SW480 (cell line): ENCODE measurements around the gene OSBPL2.

Experiments used
- DNase-seq: peaks from one replicate; pipeline ENCODE4 v3.0.0-alpha.2; 2016; ENCODE audit warnings: low spot score

Gene OSBPL2

GRCh38 chr20:62206388-62206775 lies 31.9 kb upstream of the OSBPL2 start:
- no peak for DNase-seq

GRCh38 chr20:62208061-62208794 lies 30.1 kb upstream of the OSBPL2 start:
- DNase-seq = no peak

- DNase-seq = no peak
Observed at GRCh38 chr20:62208795-62209755, 29.2 kb upstream of the OSBPL2 start.

- no peak for DNase-seq
Observed at GRCh38 chr20:62209850-62210495, 28.3 kb upstream of the OSBPL2 start.

GRCh38 chr20:62210496-62210855 lies 27.8 kb upstream of the OSBPL2 start:
- no peak for DNase-seq

GRCh38 chr20:62211216-62211615 lies 27.1 kb upstream of the OSBPL2 start:
- DNase-seq = no peak

GRCh38 chr20:62211769-62212288 lies 26.5 kb upstream of the OSBPL2 start:
- no peak for DNase-seq

- DNase-seq = no peak
Observed at GRCh38 chr20:62212299-62212698, 26.0 kb upstream of the OSBPL2 start.

GRCh38 chr20:62214067-62214466 lies 24.3 kb upstream of the OSBPL2 start:
- DNase-seq = no peak

- no peak for DNase-seq
Observed at GRCh38 chr20:62215020-62215990, 23.0 kb upstream of the OSBPL2 start.

GRCh38 chr20:62215991-62216635 lies 22.2 kb upstream of the OSBPL2 start:
- DNase-seq = no peak

GRCh38 chr20:62216636-62217566 lies 21.4 kb upstream of the OSBPL2 start:
- DNase-seq = no peak

- DNase-seq = no peak
Observed at GRCh38 chr20:62217913-62218773, 20.2 kb upstream of the OSBPL2 start.

- no peak for DNase-seq
Observed at GRCh38 chr20:62219101-62219991, 19.0 kb upstream of the OSBPL2 start.

GRCh38 chr20:62219992-62220665 lies 18.2 kb upstream of the OSBPL2 start, which contains the start of gene HRH3:
Gene HRH3, minus strand, starts transcription at chr20:62220278. Its CDS starts 308 bp downstream, at chr20:62219970.
- no peak for DNase-seq

GRCh38 chr20:62220666-62221568 lies 17.4 kb upstream of the OSBPL2 start:
- DNase-seq = no peak
